ENCODE measurements around the gene C16orf95. TPM values are rescaled to one million over a fixed set of nuclear protein-coding genes. Genes with fewer than 3 reads are reported as not detected.

Gene C16orf95
- polyA plus RNA-seq, 1 experiment, result 7.8 TPM

DNA sequence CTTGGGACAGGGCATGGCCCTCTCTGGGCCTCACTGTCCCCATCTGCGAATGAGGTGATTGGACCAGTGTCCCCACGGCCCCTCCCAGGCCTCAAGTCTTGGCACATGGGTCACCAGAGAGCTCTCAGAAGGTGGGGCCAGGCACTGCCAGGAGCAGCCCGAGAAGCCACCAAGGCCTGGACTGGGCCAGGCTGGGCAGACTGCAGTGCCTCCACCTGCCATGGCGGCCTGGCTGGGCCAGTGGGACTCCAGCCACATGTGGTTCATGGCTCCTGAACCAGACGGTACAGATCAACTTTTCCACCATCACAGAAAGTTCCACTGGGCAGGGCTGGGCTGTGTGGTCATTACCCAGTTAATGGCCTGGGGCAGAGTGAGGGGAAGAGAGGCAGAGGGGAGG, 19.8 kb downstream of the C16orf95 start:
- POLR2A ChIA-PET, result no interaction called here
- H3K27me3 ChIP-seq (ENCODE audit: control insufficient read depth, insufficient read depth, low read length), result no peaks in the 10 kb centered on the region
- CTCF ChIA-PET, result interaction anchor here (0.6 to 1.4 kb wide), 9 partner anchors 7 to 735 kb away, joined by 3 to 5 read pairs (median 3); no protein-coding TSS in a partner anchor
- H3K36me3 ChIP-seq (ENCODE audit: control insufficient read depth, insufficient read depth, low read length), result no peaks in the 10 kb centered on the region; the same call in 1 of the 2 replicates
- TF ChIP-seq, protein P1, sequence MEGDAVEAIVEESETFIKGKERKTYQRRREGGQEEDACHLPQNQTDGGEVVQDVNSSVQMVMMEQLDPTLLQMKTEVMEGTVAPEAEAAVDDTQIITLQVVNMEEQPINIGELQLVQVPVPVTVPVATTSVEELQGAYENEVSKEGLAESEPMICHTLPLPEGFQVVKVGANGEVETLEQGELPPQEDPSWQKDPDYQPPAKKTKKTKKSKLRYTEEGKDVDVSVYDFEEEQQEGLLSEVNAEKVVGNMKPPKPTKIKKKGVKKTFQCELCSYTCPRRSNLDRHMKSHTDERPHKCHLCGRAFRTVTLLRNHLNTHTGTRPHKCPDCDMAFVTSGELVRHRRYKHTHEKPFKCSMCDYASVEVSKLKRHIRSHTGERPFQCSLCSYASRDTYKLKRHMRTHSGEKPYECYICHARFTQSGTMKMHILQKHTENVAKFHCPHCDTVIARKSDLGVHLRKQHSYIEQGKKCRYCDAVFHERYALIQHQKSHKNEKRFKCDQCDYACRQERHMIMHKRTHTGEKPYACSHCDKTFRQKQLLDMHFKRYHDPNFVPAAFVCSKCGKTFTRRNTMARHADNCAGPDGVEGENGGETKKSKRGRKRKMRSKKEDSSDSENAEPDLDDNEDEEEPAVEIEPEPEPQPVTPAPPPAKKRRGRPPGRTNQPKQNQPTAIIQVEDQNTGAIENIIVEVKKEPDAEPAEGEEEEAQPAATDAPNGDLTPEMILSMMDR (IDR thresholded peaks at IDR 0.05; ENCODE audit: insufficient read depth, low read depth, low read length), result no peak
- no peak for DNase-seq (ENCODE audit: low read depth)
- no peak overlapping the region for H3K4me3 ChIP-seq (ENCODE audit: low read depth, low read length)

DNA sequence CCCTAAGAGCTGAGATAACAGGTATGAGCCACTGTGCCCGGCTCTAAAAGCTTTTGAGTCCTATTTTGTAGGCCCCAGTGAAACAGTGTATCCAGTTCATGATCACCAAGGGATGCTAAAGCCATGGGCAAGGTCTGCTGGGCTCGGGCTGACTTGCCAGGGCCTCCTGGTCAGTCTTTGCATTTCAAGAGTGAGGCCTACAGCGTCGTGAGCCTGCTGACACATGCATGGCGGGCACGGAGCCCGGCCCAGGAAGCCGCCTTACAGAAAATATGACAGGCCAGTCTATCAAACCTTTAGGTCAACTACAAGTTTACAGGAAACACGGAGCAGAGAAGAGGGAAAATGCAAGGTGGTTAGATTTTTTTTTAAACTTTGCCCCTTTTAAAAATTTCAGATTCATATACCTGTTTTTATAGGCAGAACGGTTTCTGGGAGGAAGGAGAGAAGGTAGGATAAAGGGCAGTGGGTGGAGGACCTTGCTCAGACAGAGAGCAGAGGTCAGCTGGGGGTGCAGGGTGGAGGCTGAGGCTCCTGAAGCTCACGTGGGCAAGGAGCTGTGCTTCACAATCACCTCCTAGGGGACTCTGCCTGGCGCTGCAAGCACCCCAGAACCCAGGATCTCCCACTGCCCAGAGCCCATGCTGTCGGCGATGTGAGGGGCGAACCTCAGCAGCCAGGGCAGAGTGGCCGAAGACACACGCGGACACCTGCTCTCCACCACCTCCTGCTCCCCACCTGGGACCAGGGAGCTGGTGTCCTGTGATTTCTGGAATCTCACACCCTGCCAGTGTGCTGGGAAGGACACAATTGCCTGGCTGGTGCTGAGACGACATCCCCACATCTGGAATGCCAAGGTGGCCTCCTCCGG, 21.3 kb downstream of the C16orf95 start:
- H3K4me3 ChIP-seq (ENCODE audit: low read depth, low read length), result no peak overlapping the region
- ChIA-PET POLR2A (no interaction called here), CTCF (interaction anchor here (0.9 to 1.2 kb wide), 2 partner anchors 10 to 98 kb away, joined by 3 to 4 read pairs; no protein-coding TSS in a partner anchor)
- no peak for DNase-seq (ENCODE audit: low read depth)
- H3K36me3 ChIP-seq (ENCODE audit: control insufficient read depth, insufficient read depth, low read length), result no peaks in the 10 kb centered on the region; the same call in 1 of the 2 replicates
- TF ChIP-seq, protein P1 (IDR thresholded peaks at IDR 0.05; ENCODE audit: insufficient read depth, low read depth, low read length), result no peak
- H3K27me3 ChIP-seq (ENCODE audit: control insufficient read depth, insufficient read depth, low read length), result no peaks in the 10 kb centered on the region

DNA sequence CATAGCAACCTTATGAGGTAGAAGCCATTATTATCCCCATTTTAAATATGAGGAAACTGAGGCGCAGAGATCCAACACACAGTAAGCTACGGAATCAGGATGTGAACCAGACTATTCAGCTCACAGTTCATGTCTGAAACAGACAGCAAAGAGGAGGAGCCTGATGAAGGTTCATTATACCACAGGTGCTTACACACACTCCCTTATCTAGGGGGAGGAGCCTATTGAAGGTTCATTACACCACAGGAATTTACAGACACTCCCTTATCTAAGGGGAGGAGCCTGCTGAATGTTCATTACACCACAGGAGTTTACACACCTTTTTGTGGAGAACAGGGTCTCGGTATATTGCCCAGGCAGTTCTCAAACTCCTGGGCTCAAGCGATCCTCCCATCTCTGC, 21.9 kb downstream of the C16orf95 start:
- ChIA-PET CTCF (interaction anchor here (0.7 to 1.2 kb wide), 2 partner anchors 10 to 128 kb away, joined by 3 to 4 read pairs; no protein-coding TSS in a partner anchor), POLR2A (no interaction called here)
- no peak for DNase-seq (ENCODE audit: low read depth)
- TF ChIP-seq, protein P1 (IDR thresholded peaks at IDR 0.05; ENCODE audit: insufficient read depth, low read depth, low read length), result no peak
- no peaks in the 10 kb centered on the region; the same call in 1 of the 2 replicates for H3K36me3 ChIP-seq (ENCODE audit: control insufficient read depth, insufficient read depth, low read length)
- no peak overlapping the region for H3K4me3 ChIP-seq (ENCODE audit: low read depth, low read length)
- H3K27me3 ChIP-seq (ENCODE audit: control insufficient read depth, insufficient read depth, low read length), result no peaks in the 10 kb centered on the region

DNA sequence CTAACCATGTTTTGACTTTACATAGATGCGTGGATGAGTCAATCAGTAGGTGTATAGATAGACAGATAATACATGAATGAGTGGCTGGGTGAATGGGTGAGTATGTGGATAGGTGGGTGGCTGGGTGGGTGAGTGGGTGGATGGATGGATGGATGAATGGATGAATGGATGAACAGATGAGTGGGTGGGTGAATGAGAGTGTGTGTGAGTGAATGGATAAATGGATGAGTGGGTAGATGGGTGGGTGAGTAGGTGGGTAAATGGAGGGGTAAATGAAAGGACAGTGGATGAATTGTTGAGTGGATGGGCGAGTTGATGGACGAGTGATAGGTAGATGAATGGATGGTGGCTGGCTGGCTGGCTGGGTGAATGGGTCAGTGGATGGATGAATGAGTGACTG, 23.2 kb downstream of the C16orf95 start:
- ChIA-PET POLR2A (no interaction called here), CTCF (interaction anchor here (2.0 kb wide), 1 partner anchor 15 kb away, joined by 4 read pairs; no protein-coding TSS in a partner anchor)
- Histone ChIP-seq H3K36me3 (ENCODE audit: control insufficient read depth, insufficient read depth, low read length) (no peaks in the 10 kb centered on the region; the same call in 1 of the 2 replicates), H3K4me3 (ENCODE audit: low read depth, low read length) (no peak overlapping the region), H3K27me3 (ENCODE audit: control insufficient read depth, insufficient read depth, low read length) (no peaks in the 10 kb centered on the region)
- DNase-seq (ENCODE audit: low read depth), result no peak
- TF ChIP-seq, protein P1 (IDR thresholded peaks at IDR 0.05; ENCODE audit: insufficient read depth, low read depth, low read length), result no peak

DNA sequence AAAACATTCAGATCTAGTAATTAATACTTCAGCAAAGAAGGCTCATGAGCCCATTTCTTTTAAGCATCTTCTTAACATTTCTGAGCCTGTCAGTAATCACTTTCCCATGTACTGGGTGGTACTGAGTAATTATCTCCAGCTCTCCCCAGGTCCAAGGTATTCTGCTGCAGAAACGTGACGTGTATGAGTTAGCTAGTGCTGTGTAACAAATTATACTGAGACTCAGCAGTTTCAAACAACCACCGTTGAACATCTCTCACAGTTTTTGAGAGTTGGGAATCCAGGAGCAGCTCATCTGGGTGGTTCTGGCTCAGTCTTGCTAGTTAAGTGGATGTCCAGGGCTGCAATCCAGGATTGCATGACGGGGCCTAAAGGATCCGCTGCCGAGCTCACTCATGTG, 25.2 kb downstream of the C16orf95 start:
- ChIA-PET POLR2A (no interaction called here), CTCF (interaction anchor here (0.6 to 2.0 kb wide), 7 partner anchors 8 to 728 kb away, joined by 3 to 5 read pairs (median 4); no protein-coding TSS in a partner anchor)
- TF ChIP-seq, protein P1 (IDR thresholded peaks at IDR 0.05; ENCODE audit: insufficient read depth, low read depth, low read length), result no peak
- Histone ChIP-seq H3K4me3 (ENCODE audit: low read depth, low read length) (no peak overlapping the region), H3K36me3 (ENCODE audit: control insufficient read depth, insufficient read depth, low read length) (no peaks in the 10 kb centered on the region), H3K27me3 (ENCODE audit: control insufficient read depth, insufficient read depth, low read length) (no peaks in the 10 kb centered on the region)
- DNase-seq (ENCODE audit: low read depth), result no peak
